ENCODE results near the gene MCRS1.
A peak's percentile ranks its signal among the peaks of the same experiment; 100 is the strongest.

Gene MCRS1

DNA sequence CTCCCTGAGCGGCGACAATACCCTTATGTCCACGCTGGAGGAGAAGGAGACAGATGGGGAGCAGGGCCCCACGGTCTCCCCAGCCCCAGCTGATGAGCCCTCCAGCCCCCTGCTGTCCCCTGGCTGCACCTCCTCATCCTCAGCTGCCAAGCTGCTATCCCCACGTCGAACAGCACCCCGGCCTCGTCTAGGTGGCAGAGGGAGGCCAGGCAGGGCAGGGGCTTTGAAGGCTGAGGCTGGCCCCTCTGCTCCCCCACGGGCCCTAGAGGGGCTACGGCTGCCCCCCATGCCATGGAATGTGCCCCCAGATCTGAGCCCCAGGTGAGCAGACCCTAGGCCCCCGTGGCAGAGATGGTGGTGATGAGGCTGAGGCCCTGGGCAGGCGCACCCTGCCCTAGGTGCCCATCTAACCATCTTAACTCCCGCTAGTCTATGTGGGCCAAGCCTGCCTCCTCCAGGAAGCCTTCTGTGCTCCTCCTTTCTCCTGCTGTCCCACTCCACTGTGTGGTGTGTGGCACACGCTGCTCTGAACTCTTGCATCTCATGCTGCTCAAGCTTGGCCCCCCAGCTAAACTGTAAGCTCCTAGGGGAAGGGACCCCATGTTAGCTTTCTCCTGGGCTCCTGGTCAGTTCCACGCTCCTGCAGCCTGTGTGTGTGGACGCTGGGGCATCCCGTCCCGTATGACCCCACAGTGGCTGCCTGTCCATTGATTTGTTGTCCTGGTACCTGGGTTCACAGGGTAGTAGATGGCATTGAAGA lies 12.1 kb downstream of the MCRS1 start:
- H3K4me3 ChIP-seq (ENCODE audit: low read length): no peak overlapping the region
- no peak for DNase-seq (ENCODE audit: low read depth)
- TF ChIP-seq, protein P1, sequence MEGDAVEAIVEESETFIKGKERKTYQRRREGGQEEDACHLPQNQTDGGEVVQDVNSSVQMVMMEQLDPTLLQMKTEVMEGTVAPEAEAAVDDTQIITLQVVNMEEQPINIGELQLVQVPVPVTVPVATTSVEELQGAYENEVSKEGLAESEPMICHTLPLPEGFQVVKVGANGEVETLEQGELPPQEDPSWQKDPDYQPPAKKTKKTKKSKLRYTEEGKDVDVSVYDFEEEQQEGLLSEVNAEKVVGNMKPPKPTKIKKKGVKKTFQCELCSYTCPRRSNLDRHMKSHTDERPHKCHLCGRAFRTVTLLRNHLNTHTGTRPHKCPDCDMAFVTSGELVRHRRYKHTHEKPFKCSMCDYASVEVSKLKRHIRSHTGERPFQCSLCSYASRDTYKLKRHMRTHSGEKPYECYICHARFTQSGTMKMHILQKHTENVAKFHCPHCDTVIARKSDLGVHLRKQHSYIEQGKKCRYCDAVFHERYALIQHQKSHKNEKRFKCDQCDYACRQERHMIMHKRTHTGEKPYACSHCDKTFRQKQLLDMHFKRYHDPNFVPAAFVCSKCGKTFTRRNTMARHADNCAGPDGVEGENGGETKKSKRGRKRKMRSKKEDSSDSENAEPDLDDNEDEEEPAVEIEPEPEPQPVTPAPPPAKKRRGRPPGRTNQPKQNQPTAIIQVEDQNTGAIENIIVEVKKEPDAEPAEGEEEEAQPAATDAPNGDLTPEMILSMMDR (conservative IDR thresholded peaks at IDR 0.05; ENCODE audit: low read depth, low read length): no peak

DNA sequence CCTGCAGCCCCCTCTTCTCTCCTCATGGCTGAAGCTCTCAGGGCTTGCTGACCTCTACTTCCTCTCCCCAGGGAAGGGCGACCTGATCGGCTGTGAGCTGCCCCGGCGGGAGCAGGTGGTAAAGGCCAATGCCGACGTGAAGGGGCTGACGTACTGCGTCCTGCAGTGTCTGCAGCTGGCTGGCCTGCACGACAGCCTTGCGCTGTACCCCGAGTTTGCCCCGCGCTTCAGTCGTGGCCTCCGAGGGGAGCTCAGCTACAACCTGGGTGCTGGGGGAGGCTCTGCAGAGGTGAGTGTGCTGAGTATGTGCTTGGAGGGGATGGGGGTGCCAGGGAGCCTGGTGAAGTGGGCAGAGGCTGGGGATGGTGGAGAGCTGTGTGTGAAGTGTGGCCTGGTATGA lies 13.7 kb downstream of the MCRS1 start:
- no peak overlapping the region for H3K4me3 ChIP-seq (ENCODE audit: low read length)
- DNase-seq (ENCODE audit: low read depth): no peak
- TF ChIP-seq, protein P1 (conservative IDR thresholded peaks at IDR 0.05; ENCODE audit: low read depth, low read length): no peak

DNA sequence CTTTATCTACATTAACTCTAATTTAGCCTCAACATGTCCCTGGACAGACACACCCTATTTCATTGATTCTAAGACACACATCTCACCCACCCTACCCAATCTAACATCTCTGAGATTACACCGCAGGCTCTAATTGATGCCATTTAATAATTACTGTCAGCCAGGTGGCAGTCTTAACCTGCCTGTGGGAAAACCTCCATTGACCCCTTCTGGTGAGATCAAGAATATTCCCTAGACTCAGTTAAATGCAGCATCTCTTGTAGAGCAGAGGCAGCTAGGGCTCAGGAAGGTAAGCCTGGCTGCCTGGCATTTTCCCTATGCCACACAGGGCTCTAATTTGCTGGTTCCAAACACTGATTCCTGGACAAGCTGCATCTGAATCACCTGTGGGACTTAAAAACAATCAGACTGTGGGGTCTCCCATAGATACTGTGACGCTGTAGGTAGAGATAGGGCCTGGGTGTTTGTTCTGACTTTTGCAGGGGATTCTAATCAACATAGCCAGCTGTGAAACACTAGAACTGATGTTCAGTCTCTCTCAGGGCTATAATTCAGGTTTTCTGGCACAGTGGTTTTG lies 14.3 kb downstream of the MCRS1 start:
- DNase-seq (ENCODE audit: low read depth): no peak
- no peak overlapping the region for H3K4me3 ChIP-seq (ENCODE audit: low read length)
- TF ChIP-seq, protein P1 (conservative IDR thresholded peaks at IDR 0.05; ENCODE audit: low read depth, low read length): peak; percentile 52

DNA sequence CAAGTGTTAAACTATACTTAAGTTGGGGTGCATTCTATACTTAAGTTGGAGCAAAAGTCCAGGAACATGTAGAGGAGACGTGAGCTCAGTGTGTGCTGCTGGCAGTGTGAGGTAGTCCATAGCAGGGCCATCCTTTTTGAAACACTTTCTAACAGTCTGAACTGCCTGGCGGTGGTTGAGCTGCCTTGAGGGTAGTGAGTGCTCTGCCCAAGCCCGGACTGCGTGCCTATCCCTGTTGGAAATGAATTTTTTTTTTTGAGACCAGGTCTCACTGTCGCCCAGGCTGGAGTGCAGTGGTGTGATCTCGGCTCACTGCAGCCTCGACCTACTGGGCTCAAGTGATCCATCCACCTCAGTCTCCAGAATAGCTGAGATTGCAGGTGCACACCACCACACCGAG lies 15.0 kb downstream of the MCRS1 start:
- DNase-seq (ENCODE audit: low read depth): no peak
- TF ChIP-seq, protein P1 (conservative IDR thresholded peaks at IDR 0.05; ENCODE audit: low read depth, low read length): no peak
- no peak overlapping the region for H3K4me3 ChIP-seq (ENCODE audit: low read length)

DNA sequence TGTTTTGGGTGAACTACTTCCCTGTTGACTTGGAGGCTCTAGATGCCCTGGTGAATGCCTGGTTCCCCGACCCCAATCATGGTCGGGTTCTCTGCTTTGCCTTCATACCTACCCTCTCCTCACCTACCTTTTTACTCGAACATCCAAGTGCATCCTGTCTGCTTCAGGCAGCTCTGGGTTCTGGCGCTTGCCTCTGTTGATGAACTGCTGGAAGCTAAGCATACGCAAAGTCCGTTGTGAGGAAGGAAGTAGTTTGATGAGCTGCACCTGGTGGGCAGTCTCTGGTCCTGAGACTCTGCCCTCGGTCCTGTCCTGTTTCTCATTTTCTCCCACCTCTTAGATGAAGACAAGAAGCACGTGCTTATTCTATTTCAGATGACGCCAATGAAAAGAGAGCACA lies 15.5 kb downstream of the MCRS1 start:
- no peak overlapping the region for H3K4me3 ChIP-seq (ENCODE audit: low read length)
- TF ChIP-seq, protein P1 (conservative IDR thresholded peaks at IDR 0.05; ENCODE audit: low read depth, low read length): no peak
- DNase-seq (ENCODE audit: low read depth): no peak

DNA sequence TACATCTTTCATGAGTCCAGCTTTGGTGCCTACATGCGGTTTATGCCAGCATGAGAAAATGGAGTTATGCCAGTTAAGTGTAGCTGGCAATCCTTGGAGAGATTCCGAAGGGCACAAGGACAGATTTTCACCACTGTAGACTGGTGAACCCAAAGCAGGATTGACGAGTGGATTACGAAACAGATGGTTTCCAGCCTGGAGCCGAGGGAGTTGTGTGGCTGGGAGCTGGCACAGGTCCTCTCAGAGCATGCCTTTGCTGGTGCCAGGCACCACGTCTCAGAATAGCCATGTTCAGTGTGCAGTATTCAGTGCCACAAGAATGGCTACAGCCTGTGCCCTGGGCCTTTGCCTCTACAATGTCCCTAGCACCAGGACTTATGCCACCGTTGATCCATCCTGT lies 15.9 kb downstream of the MCRS1 start:
- H3K4me3 ChIP-seq (ENCODE audit: low read length): no peak overlapping the region
- no peak for DNase-seq (ENCODE audit: low read depth)
- TF ChIP-seq, protein P1 (conservative IDR thresholded peaks at IDR 0.05; ENCODE audit: low read depth, low read length): no peak

DNA sequence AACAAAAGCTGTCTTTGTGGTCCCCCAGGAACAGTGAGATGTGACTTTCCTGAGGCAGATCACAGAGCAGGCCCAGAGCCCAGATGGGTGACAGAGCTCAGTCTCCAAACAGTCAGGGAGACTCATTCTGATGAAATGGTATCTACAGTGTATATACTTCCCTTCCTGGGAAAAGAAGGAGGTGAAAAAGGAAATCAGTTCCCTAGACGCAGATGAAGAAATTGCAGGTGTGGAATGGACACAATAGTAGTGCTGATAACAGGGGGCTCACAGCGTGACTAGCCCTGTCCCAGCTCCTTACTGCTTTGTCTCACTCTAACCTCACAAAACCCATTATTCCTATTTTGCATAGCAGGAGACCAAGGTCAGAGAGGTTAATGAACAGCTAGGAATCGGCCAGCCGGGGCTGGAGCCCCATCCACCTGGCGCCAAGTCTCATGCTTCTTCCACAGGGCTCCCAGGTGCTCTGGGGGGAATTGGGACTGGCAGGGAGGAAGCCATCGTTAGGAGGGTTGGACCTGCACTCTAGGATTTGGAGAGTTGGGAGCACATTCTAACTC lies 17.2 kb downstream of the MCRS1 start:
- no peak for DNase-seq (ENCODE audit: low read depth)
- no peak overlapping the region for H3K4me3 ChIP-seq (ENCODE audit: low read length)
- TF ChIP-seq, protein P1 (conservative IDR thresholded peaks at IDR 0.05; ENCODE audit: low read depth, low read length): no peak
